HEK293 (cell line): ENCODE data around the gene TAPBPL.

Experiments used
- CTCF ChIA-PET: fragments of 350-600 bp; formaldehyde crosslinking; extraction: SDS; loops from one replicate; lab custom pipeline; 2021; ENCODE audit warnings: antibody characterized with exemption; lab: Yijun Ruan, JAX
- POLR2A ChIA-PET: fragments of 300-600 bp; formaldehyde crosslinking; extraction: SDS; loops from one replicate; lab custom pipeline; 2020; ENCODE audit warnings: antibody characterized with exemption, inconsistent platforms; lab: Yijun Ruan, JAX
- H3K27ac ChIP-seq: fragments of 200-500 bp; sonication (Bioruptor generic); 2 replicates; pipeline ENCODE4 v1.5.1; 2014; ENCODE audit warnings: low read depth, low read length, control low read depth, inconsistent platforms; ENCODE audit errors: extremely low read depth
- H3K36me3 ChIP-seq, 2 experiments: fragments of 200-500 bp in 1 of 2; sonication (Bioruptor generic) in 1 of 2; 1 replicate in 1 of 2; 2 replicates in 1 of 2; pipeline ENCODE4 v1.5.1; 2014 to 2017; ENCODE audit warnings: inconsistent platforms in 2 of 2, low read length in 2 of 2; ENCODE audit not compliant: control insufficient read depth in 2 of 2, insufficient read depth in 1 of 2
- H3K4me1 ChIP-seq: fragments of 200-500 bp; sonication (Bioruptor generic); 2 replicates; pipeline ENCODE4 v1.5.1; 2014; ENCODE audit warnings: mild to moderate bottlenecking, low read length, inconsistent platforms; ENCODE audit not compliant: control insufficient read depth, insufficient read depth
- H3K4me3 ChIP-seq: 2 replicates; pipeline ENCODE4 v1.5.1; 2011; ENCODE audit warnings: low read depth, mild to moderate bottlenecking, control low read depth, low read length, moderate library complexity
- H3K9me3 ChIP-seq: fragments of 200-500 bp; sonication (Bioruptor generic); 2 replicates; pipeline ENCODE4 v1.5.1; 2014; ENCODE audit warnings: low read depth, low read length, inconsistent platforms; ENCODE audit not compliant: control insufficient read depth, insufficient read depth
- GLIS2 ChIP-seq: fragments of 450-650 bp; formaldehyde crosslinking; IDR thresholded peaks from 2 replicates; pipeline ENCODE4 v1.5.1; 2016; ENCODE audit warnings: missing biosample characterization, missing genetic modification characterization
- MEIS1 ChIP-seq: sonication (generic); formaldehyde crosslinking; IDR thresholded peaks from 2 replicates; pipeline ENCODE4 v1.8.1; 2022; ENCODE audit warnings: missing genetic modification reagents, mild to moderate bottlenecking, borderline replicate concordance
- TSHZ1 ChIP-seq: fragments of 450-650 bp; formaldehyde crosslinking; IDR thresholded peaks from 2 replicates; pipeline ENCODE4 v1.5.1; 2016; ENCODE audit warnings: missing biosample characterization, missing genetic modification characterization, borderline replicate concordance
- ZBTB48 ChIP-seq: fragments of 450-650 bp; formaldehyde crosslinking; IDR thresholded peaks from 2 replicates; pipeline ENCODE4 v1.5.1; 2016; ENCODE audit warnings: missing biosample characterization, missing genetic modification characterization
- ZFP37 ChIP-seq: fragments of 450-650 bp; formaldehyde crosslinking; IDR thresholded peaks from 2 replicates; pipeline ENCODE4 v1.5.1; 2016; ENCODE audit warnings: missing biosample characterization, missing genetic modification characterization
- ZFP69B ChIP-seq: fragments of 450-650 bp; formaldehyde crosslinking; IDR thresholded peaks from 2 replicates; pipeline ENCODE4 v1.5.1; 2016; ENCODE audit warnings: missing biosample characterization, missing genetic modification characterization
- ZNF114 ChIP-seq: fragments of 450-650 bp; formaldehyde crosslinking; IDR thresholded peaks from 2 replicates; pipeline ENCODE4 v1.5.0; 2017; ENCODE audit warnings: missing biosample characterization, missing genetic modification characterization
- ZNF148 ChIP-seq: fragments of 450-650 bp; formaldehyde crosslinking; IDR thresholded peaks from 2 replicates; pipeline ENCODE4 v1.5.0; 2017; ENCODE audit warnings: missing biosample characterization, missing genetic modification characterization, borderline replicate concordance
- ZNF391 ChIP-seq: fragments of 450-650 bp; formaldehyde crosslinking; IDR thresholded peaks from 2 replicates; pipeline ENCODE4 v1.5.1; 2016; ENCODE audit warnings: low read depth, missing biosample characterization, missing genetic modification characterization, borderline replicate concordance
- ZNF658 ChIP-seq: fragments of 450-650 bp; formaldehyde crosslinking; IDR thresholded peaks from 2 replicates; pipeline ENCODE4; 2016; ENCODE audit warnings: missing biosample characterization, missing genetic modification characterization
- ZNF830 ChIP-seq: fragments of 450-650 bp; IDR thresholded peaks from 2 replicates; pipeline ENCODE4 v1.5.0; 2018; ENCODE audit warnings: missing biosample characterization, missing genetic modification characterization, low read depth, mild to moderate bottlenecking, moderate library complexity
- ZNF843 ChIP-seq: fragments of 450-650 bp; formaldehyde crosslinking; IDR thresholded peaks from 2 replicates; pipeline ENCODE4 v1.5.1; 2016; ENCODE audit warnings: missing biosample characterization, missing genetic modification characterization
- ZSCAN16 ChIP-seq: fragments of 450-650 bp; formaldehyde crosslinking; IDR thresholded peaks from 2 replicates; pipeline ENCODE4 v1.5.1; 2016; ENCODE audit warnings: missing biosample characterization, missing genetic modification characterization
- ZSCAN4 ChIP-seq: fragments of 450-650 bp; formaldehyde crosslinking; IDR thresholded peaks from 2 replicates; pipeline ENCODE4 v1.5.1; 2017; ENCODE audit warnings: missing biosample characterization, missing genetic modification characterization
- TF ChIP-seq, protein P1 (sequence below): fragments of 450-650 bp; formaldehyde crosslinking; IDR thresholded peaks from 2 replicates; pipeline ENCODE4 v1.5.1; 2016; ENCODE audit warnings: missing biosample characterization, missing genetic modification characterization
- TF ChIP-seq, protein P2 (sequence below): fragments of 450-650 bp; IDR thresholded peaks from 2 replicates; pipeline ENCODE4 v1.5.1; 2018; ENCODE audit warnings: missing biosample characterization, mild to moderate bottlenecking, missing genetic modification characterization

Gene TAPBPL

DNA sequence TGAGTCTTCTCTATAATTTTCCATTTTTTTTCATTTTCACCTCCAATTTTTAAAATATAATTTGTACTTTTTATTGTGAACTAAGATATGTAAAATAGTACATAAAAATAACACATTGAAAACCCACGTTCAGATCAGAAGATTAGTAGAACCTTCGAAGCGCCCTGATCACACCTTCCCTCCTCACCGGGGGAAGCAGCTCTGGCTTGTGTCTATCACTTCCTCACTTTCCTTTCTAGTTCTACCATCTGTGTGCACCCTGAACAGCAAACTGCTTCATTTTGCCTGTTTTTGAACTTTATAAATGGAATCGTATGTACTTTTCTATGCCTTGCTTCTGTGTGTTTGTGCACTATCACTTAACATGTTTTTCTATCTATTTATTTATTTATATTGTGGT, 18.9 kb upstream of the TAPBPL start:
- H3K36me3 ChIP-seq: no peaks in the 10 kb centered on the region
- CTCF ChIA-PET: interaction anchor here (0.6 to 1.5 kb wide), 2 partner anchors 33 to 324 kb away, joined by 4 to 8 read pairs; no protein-coding TSS in a partner anchor
- no peaks in the 10 kb centered on the region for H3K9me3 ChIP-seq
- no peak overlapping the region for H3K4me3 ChIP-seq
- POLR2A ChIA-PET: no interaction called here
- no peak overlapping the region for H3K27ac ChIP-seq
- H3K4me1 ChIP-seq: 0 out of 2 replicates have a peak, but pooled peaks cover 4% of the 10 kb centered on the region
- TF ChIP-seq ZFP69B (tag by site-specific recombination) (no peak), ZSCAN16 (tag by site-specific recombination) (no peak)

DNA sequence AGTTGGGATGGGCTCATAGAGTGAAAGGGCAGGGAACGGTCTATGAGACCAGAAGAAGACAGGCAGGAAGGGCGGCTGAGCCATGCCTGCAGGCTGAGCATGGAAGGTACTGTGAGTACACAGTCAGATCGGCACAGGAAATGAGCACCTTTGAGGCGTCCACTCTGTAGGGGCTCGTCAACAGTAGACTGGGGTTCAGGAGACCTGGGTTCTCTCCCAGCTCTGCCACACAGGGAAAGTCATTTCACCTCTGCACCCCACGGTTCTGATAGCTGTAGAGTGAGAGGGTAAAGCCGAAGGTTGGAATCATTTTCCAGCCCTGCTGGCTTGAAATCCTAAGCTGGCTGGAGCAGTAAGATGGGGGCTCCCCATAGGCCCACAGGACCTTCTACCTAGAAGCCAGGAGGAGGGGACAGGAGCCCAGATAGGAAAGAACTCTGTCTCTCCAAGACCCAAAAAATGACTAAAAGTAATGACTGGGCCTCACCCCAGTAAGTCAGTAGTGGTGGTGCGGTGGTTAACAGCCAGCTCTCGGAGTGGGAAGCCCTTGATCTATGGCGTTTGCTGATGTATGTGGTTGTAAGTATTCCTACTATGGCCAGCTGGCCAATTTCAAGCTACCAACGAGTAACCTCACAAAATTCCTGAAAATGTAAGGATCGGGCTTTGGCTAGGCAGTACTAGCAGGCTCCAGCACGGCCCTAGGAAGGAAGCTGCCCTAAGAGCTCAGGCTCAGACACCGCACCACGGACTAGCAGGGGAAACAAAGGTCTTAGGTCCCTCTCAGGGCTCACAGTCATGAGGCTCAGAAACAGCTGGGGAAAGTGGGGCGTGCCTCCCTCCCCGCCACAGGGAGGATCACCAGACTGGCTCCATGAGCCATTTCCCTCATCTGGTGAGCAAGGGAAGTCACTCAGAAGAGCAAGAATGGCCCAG, 17.4 kb upstream of the TAPBPL start:
- Histone ChIP-seq H3K36me3 (no peaks in the 10 kb centered on the region), H3K9me3 (no peaks in the 10 kb centered on the region), H3K4me3 (no peak overlapping the region), H3K27ac (no peak overlapping the region), H3K4me1 (0 out of 2 replicates have a peak, but pooled peaks cover 4% of the 10 kb centered on the region)
- POLR2A ChIA-PET: interaction anchor here (1.3 to 1.4 kb wide), 2 partner anchors 36 to 100 kb away, joined by 3 to 7 read pairs; partner anchors contain the start of genes GAPDH and VAMP1
- CTCF ChIA-PET: interaction anchor here (1.3 to 1.6 kb wide), 2 partner anchors 11 to 31 kb away, joined by 6 to 7 read pairs; no protein-coding TSS in a partner anchor
- TF ChIP-seq, protein P1, sequence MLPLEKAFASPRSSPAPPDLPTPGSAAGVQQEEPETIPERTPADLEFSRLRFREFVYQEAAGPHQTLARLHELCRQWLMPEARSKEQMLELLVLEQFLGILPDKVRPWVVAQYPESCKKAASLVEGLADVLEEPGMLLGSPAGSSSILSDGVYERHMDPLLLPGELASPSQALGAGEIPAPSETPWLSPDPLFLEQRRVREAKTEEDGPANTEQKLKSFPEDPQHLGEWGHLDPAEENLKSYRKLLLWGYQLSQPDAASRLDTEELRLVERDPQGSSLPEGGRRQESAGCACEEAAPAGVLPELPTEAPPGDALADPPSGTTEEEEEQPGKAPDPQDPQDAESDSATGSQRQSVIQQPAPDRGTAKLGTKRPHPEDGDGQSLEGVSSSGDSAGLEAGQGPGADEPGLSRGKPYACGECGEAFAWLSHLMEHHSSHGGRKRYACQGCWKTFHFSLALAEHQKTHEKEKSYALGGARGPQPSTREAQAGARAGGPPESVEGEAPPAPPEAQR: no peak
- TF ChIP-seq, protein P2, sequence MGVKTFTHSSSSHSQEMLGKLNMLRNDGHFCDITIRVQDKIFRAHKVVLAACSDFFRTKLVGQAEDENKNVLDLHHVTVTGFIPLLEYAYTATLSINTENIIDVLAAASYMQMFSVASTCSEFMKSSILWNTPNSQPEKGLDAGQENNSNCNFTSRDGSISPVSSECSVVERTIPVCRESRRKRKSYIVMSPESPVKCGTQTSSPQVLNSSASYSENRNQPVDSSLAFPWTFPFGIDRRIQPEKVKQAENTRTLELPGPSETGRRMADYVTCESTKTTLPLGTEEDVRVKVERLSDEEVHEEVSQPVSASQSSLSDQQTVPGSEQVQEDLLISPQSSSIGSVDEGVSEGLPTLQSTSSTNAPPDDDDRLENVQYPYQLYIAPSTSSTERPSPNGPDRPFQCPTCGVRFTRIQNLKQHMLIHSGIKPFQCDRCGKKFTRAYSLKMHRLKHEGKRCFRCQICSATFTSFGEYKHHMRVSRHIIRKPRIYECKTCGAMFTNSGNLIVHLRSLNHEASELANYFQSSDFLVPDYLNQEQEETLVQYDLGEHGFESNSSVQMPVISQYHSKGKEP (tag by site-specific recombination): no peak
- TF ChIP-seq GLIS2 (no peak), ZBTB48 (no peak), MEIS1 (no peak), ZNF843 (tag by site-specific recombination) (no peak), ZNF114 (tag by site-specific recombination) (no peak), ZNF830 (tag by site-specific recombination) (no peak), ZNF658 (tag by site-specific recombination) (no peak), ZSCAN4 (no peak)

DNA sequence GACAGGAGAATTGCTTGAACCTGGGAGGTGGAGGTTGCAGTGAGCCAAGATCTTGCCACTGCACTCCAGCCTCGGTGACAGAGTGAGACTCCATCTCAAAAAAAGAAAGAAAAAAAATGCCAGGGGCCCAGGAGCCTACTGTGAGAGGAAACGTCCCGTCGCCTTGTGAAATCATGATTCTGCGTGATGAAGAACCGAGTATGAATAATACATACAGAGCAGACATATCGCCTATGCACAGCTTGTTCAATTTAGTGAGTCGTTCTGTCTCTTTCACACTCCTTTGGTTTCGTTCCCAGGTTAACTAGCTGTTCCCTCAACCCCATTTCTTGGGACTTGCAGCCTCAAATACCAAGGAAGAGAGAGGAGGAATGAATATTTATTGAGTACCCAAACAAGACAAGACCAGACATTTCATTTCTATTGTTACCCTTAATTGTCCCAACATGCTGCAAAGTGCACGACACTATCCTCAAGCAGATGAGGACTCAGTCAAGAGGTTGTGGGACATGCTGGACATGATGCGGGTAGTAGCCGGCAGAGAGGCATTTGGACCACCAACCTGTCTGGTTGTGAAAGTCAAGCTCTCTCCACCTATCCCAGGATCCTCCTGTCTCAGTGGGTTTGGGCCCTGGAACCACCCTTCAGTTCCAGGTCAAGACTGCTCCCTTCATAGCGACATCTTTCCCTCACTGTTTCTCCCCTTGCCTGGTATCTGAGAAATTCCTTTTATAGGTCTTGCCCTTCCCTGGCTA, 15.7 kb upstream of the TAPBPL start:
- ChIA-PET CTCF (interaction anchor here (0.5 to 1.2 kb wide), 3 partner anchors 29 to 1589 kb away, joined by 3 to 4 read pairs (median 3); no protein-coding TSS in a partner anchor), POLR2A (interaction anchor here (1.1 kb wide), 1 partner anchor 17 kb away, joined by 3 read pairs; no protein-coding TSS in a partner anchor)
- Histone ChIP-seq H3K9me3 (no peaks in the 10 kb centered on the region), H3K36me3 (no peaks in the 10 kb centered on the region), H3K4me1 (no peaks in the 10 kb centered on the region), H3K4me3 (no peak overlapping the region), H3K27ac (no peak overlapping the region)
- no peak for TF ChIP-seq ZNF391 (tag by site-specific recombination)
- TF ChIP-seq TSHZ1 (tag by site-specific recombination): no peak
- TF ChIP-seq ZFP37 (tag by site-specific recombination): no peak
- TF ChIP-seq ZNF148 (tag by site-specific recombination): no peak
